Stimulated activated CD4-positive, alpha-beta T cell treated with anti-CD3 and anti-CD28 coated beads, TNF-alpha, amount 100 ng/mL, for 4 hours (primary cell): ENCODE data around the gene ASPRV1.
"Not testable (repeated sequence)": the region's sequence is repeated elsewhere in the genome, so short reads cannot be mapped to it uniquely, and the experiment has no call there.

Source experiments
- DNase-seq, 3 experiments: peaks; one replicate each; pipeline ENCODE4 v3.0.0-alpha.2; 2020; ENCODE audit warnings: low read depth in 3 of 3

ASPRV1 gene

GRCh38 chr2:69961496-69961895 is at the start of gene ASPRV1:
Gene ASPRV1, minus strand, starts transcription at chr2:69961631. Its CDS starts 195 bp downstream, at chr2:69961436.
- DNase-seq: no peak

GRCh38 chr2:70010576-70011111 is 49.2 kb upstream of the ASPRV1 start:
- no peak for DNase-seq

- no peak for DNase-seq
Observed at GRCh38 chr2:70009762-70010575, 48.5 kb upstream of the ASPRV1 start.

- no peak for DNase-seq
Observed at GRCh38 chr2:70008290-70008689, 46.9 kb upstream of the ASPRV1 start.

- DNase-seq: no peak
Observed at GRCh38 chr2:70007151-70007550, 45.7 kb upstream of the ASPRV1 start.

- no peak for DNase-seq
Observed at GRCh38 chr2:70006447-70006784, 45.0 kb upstream of the ASPRV1 start.

- DNase-seq: no peak
Observed at GRCh38 chr2:70005752-70006446, 44.5 kb upstream of the ASPRV1 start.

- DNase-seq: no peak
Observed at GRCh38 chr2:70005216-70005615, 43.8 kb upstream of the ASPRV1 start.

- DNase-seq: no peak
Observed at GRCh38 chr2:70003093-70003830, 41.8 kb upstream of the ASPRV1 start.

- no peak for DNase-seq
Observed at GRCh38 chr2:70002241-70002899, 40.9 kb upstream of the ASPRV1 start.

GRCh38 chr2:70000529-70000928 is 39.1 kb upstream of the ASPRV1 start:
- not testable (repeated sequence) for DNase-seq

GRCh38 chr2:69998761-69999160 is 37.3 kb upstream of the ASPRV1 start:
- DNase-seq: no peak

- DNase-seq: no peak
Observed at GRCh38 chr2:69997015-69997830, 35.8 kb upstream of the ASPRV1 start.

- no peak for DNase-seq
Observed at GRCh38 chr2:69995511-69995910, 34.1 kb upstream of the ASPRV1 start.

GRCh38 chr2:69994166-69994565 is 32.7 kb upstream of the ASPRV1 start:
- DNase-seq: no peak

GRCh38 chr2:69993708-69994107 is 32.3 kb upstream of the ASPRV1 start:
- no peak for DNase-seq

GRCh38 chr2:69993048-69993565 is 31.7 kb upstream of the ASPRV1 start:
- DNase-seq: no peak

- no peak for DNase-seq
Observed at GRCh38 chr2:69992310-69993047, 31.0 kb upstream of the ASPRV1 start.

GRCh38 chr2:69989441-69990105 is 28.1 kb upstream of the ASPRV1 start:
- DNase-seq: no peak
